ENCODE measurements around the gene ABITRAM.

Gene ABITRAM

DNA sequence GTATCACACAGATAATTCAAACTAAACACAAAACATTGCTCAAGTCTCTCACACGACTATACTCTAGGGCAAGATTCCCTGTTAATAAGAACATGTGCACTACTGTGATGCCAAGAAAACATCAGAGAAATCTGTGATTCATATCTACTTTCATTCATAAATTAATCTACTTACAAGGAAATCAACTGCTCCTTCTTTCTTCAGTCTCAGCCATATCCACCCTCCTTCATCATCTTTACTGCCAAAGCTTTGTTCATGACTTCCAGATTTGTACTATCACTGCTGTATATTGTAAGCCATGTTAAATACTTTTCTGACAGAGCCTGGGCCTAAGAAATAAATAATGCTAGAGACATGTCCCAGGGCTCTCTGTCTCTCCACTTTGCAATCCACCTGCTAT, 44.0 kb downstream of the ABITRAM start:
- H3K4me3 ChIP-seq (ENCODE audit: low read depth in 1 of 2, low read length in 1 of 2), result no peak overlapping the region
- H3K27me3 ChIP-seq, result no peaks in the 10 kb centered on the region
- H3K27ac ChIP-seq, result no peak overlapping the region
- H3K36me3 ChIP-seq, result peaks cover 11% of the 10 kb centered on the region
- H3K4me1 ChIP-seq (ENCODE audit: control insufficient read depth in 1 of 2, insufficient read depth in 1 of 2, low read depth in 1 of 2, low read length in 1 of 2), result no peaks in the 10 kb centered on the region
- TF ChIP-seq CTCF (IDR thresholded peaks at IDR 0.05), result no peak
- H3K9me3 ChIP-seq, result no peaks in the 10 kb centered on the region

DNA sequence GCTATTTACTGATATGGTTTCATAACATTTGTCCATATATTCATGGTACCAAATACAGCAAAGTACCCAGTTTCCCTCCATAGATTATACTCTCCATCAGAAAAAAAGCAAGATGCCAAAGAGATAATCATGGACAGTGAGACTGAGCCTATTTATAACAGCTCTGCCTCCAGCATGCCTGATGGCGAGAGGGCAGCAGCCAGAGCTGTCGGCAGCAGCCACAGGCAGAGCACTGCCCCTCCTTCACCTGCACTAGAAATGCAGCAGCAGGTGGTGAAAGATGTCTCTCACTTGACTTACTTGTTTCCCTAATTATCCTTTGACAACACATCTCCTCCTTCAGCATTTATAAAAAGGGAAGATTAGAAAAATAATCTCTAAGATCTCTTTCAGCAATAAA, 46.7 kb downstream of the ABITRAM start:
- Histone ChIP-seq H3K4me3 (ENCODE audit: low read depth in 1 of 2, low read length in 1 of 2) (no peak overlapping the region), H3K9me3 (no peaks in the 10 kb centered on the region), H3K4me1 (ENCODE audit: control insufficient read depth in 1 of 2, insufficient read depth in 1 of 2, low read depth in 1 of 2, low read length in 1 of 2) (no peaks in the 10 kb centered on the region), H3K27me3 (no peaks in the 10 kb centered on the region), H3K36me3 (peaks cover 15% of the 10 kb centered on the region), H3K27ac (no peak overlapping the region)
- no peak for TF ChIP-seq CTCF (IDR thresholded peaks at IDR 0.05)

DNA sequence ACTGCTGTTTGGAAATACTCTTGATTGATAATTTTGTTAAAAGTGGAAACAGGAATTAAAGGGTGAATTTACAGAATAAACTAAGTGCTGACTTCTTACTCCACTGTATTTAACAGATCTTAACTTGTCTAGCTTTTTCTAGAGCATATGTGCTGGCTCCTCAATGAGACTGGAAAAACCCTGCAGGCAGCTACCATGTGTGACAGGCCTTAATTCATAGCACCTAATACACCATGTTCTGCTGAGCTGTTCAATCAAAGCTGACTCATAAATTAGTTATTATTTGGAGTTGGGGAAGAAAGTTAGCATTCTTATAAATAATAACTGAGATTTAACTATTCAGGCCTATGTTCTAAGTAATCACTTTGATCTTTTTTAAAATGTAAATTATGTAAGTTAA, 49.7 kb downstream of the ABITRAM start:
- Histone ChIP-seq H3K4me1 (ENCODE audit: control insufficient read depth in 1 of 2, insufficient read depth in 1 of 2, low read depth in 1 of 2, low read length in 1 of 2) (no peaks in the 10 kb centered on the region), H3K9me3 (no peaks in the 10 kb centered on the region), H3K4me3 (ENCODE audit: low read depth in 1 of 2, low read length in 1 of 2) (no peak overlapping the region), H3K36me3 (peaks cover 15% of the 10 kb centered on the region), H3K27me3 (no peaks in the 10 kb centered on the region), H3K27ac (no peak overlapping the region)
- TF ChIP-seq CTCF (IDR thresholded peaks at IDR 0.05), result no peak
